ENCODE results near the gene PTBP3.

GRCh38 chr9:112170968-112171367, 162.5 kb downstream of the PTBP3 start:
- TF ChIP-seq CTCF (IDR thresholded peaks at IDR 0.05) (no peak), POLR2A (IDR thresholded peaks at IDR 0.05) (no peak)
